ENCODE data around the gene DNM2.
"Not testable (repeated sequence)": the region's sequence is repeated elsewhere in the genome, so short reads cannot be mapped to it uniquely, and the experiment has no call there.

Gene DNM2

DNA sequence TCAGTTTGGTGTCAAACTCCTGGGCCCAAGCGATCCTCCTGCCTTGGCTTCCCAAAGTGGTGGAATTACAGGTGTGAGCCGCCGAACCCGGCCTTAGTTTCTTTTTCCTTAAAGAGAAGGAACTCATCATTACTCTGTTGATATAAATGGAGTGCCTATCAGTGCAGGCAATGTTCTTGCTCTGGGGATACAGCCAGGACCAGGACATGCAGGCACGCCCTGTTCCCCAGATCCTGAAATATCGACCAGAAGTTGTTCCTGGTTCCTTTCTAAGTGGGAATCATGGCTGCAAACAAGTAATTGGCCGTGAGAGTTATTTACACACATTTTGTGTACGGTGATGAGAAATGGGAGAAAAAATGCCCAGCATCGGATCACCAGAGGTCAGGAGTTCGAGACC, 8.4 kb downstream of the DNM2 start:
- no peak for DNase-seq

DNA sequence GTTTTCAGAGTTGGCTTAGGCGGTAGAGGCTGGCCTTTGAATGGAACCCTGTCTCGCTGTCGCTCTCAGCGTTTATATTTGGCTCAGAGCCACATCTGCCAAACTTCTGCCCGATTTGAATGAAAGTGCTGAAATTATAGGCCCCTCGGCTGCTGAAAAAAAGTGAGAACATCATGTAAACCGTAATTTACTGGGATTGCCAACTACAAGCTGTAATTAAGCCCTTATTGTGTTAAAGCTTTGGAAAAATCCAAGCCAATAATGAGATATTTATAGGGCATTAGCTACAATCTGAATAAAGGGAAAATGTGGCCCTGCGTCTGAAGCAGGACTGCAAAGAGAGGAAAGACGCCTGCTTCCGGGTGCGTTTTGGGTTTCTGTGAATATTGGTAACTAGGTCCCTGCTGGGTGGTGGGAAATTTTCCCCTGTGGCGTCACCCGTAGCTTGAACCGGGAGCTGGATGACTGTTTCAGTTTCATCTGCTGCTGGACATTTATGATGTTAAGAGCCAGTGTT, 9.9 kb downstream of the DNM2 start:
- DNase-seq, result no peak

DNA sequence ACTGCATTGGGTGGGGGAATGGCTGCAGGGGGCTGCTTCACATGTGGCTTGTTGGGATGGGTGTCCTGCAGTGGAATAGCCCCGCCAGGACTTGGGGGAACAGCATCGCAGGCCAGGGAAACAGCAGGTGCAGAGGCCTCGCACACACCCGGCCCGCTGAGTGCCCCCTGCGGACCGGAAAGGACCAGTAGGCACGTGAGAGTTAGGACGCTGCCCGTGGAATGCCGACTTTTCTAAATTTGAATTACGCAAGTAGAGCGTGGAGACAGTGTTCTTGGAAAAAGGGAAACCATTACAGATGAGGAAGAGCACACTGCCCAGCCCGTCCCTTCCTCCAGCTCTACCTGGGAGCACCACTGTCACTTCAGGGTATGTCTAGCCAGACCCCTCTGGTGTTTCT, 11.5 kb downstream of the DNM2 start:
- DNase-seq, result no peak

DNA sequence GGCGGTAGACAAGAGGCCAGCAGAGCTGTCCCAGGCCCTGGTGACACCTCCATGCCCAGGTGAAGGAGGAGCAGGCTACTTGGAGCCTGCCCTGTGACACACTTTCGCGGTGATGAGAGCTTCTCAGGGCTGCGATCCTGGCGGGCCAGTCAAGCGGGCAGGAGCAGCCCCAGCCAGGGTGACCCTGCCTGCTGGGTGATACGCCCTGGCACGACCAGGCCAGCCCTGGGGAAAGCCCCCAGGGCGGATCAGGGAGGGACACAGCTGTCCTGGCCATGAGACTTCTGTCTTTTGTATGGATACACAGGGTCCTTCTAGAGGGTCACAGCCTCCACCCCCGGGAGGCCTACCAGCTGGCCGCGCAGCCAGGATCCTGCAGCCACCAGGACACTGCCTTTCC, 13.1 kb downstream of the DNM2 start:
- DNase-seq, result no peak

DNA sequence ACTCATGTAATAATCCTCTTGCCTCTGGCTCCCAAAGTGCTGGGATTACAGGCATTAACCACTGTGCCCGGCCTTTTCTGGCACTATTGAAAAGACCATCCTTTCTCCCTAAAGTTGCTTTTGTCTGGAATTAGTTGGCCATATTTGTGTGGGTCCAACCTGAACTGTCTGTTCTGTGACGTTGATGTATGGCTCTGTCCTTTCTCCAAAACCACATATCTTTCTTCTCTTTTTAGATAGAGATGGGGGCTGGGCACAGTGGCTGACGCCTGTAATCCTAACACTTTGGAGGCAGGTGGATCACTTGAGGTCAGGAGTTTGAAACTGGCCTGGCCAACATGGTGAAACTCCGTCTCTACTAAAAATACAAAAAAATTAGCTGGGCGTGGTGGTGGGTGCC, 17.9 kb downstream of the DNM2 start:
- DNase-seq, result no peak

DNA sequence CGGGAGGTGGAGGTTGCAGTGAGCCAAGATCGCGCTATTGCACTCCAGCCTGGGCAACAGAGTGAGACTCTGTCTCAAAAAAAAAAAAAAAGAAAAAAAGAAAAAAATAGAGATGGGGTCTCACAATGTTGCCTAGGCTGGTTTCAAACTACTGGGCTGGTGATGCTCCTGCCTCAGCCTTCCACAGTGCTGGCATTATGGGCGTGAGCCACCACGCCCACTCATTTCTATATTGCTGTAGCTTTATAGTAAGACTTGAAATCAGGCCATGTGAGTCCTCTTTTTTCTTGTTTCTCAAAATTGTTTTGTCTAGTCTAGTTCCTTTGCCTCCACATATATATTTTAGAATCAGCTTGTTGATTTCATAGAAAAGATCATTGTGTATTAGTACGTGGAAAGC, 18.3 kb downstream of the DNM2 start:
- DNase-seq, result no peak

DNA sequence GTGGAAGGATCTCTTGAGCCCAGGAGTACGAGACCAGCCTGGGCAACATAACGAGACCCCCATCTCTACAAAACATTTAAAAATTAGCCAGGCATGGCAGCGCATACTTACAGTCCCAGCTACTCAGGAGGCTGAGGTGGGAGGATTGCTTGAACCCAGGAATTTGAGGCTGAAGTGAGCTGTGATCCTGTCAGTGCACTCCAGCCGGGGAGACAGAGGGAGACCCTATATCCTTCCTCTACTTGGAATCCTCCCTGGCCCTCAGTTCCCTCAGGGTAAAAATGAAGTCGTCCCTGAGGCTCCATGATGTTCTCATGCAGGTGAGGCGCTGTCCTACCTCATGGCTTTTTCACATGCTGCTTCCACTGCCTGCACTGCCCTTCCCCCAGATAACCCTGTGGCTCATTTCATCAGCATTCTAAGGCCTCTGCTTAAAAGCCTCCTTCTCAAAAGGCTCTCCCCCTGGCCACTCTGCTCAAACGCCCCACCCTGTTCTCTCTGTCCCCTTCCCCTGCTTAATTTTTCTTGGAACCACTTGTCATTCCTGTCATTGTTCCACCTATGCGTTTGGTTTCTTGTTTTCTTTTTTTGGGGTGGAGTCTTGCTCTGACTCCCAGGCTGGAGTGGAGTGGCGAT, 19.2 kb downstream of the DNM2 start:
- DNase-seq, result no peak

DNA sequence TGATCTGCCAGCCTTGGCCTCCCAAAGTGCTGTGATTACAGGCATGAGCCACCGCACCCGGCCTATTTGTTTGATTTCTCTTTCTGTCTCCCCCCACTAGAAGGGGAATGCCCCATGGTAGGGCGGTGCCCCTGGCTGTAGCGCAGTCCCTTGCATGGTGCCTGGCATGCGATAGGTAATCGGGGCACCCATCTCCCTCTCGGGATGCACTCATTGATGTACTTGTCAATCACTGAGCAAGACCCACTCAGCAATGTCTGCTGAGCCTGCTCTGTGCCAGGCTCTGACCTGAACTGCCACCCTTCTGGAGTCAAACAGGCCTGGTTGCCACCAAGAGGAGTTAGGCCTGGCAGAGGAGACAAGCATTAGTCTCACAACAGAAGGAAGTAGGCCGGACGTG, 19.8 kb downstream of the DNM2 start:
- no peak for DNase-seq

DNA sequence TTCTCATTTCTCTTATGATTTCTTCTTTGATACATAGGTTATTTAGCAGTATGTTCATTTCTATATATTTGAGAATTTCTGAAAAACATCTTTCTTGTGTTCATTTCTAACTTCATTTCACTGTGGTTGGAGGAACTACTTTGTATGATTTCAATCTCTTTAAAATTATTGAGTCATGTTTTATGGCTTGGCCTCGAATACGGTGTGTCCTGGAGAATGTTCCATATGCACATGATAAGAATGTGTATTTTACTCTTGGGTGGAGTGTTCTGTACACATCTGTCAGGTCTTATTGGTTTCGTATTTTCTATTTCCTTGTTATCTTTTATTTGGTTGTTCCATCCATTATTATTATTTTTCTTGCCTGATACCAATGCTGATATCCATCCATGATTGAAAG, 22.9 kb downstream of the DNM2 start:
- DNase-seq, result no peak

DNA sequence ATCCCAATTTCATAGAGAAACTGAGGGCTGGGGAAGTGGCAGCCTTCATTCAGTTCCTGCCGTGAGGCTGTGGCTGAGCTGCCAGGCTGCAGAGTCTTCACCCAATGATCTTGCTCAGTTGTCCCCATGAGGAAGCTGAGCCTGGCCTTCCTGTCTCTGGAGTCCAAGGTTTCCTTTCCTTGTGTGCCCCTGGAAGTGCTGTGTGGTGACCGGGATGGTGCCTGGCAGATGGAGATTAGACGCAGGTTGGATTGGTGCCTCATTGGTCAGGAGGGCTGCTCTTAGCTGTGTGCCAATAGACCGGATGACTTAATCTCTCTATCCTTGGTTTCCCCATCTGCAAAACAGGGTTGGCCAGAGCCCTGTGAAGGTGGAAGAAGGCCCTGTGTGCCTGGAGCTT, 24.6 kb downstream of the DNM2 start:
- DNase-seq, result no peak

DNA sequence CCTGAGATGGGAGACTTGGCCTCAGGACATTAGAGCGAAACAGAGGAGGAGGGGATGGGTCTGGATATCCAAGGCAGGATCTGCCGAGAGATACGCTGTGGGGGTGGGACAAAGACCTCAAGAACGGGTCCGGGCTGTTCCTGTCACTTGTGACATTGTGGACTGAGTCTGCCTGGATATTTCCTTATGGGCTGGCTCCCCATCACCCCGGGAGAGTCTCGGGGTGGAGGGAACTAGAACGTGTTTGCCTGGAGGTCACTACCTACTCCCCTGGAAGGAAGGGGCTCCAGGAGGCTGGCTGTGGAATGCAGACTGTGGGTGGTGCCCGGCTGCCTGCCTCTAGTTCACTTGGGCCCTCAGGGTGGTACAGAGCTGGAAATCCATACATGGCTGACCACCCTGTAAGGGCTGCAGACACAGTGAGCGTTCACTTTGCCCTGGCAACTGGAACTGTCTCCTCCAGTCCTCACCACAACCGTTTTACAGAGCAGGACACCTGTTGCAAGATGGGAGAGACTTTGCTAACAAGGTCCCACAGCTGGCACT, 26.4 kb downstream of the DNM2 start:
- DNase-seq, result no peak

DNA sequence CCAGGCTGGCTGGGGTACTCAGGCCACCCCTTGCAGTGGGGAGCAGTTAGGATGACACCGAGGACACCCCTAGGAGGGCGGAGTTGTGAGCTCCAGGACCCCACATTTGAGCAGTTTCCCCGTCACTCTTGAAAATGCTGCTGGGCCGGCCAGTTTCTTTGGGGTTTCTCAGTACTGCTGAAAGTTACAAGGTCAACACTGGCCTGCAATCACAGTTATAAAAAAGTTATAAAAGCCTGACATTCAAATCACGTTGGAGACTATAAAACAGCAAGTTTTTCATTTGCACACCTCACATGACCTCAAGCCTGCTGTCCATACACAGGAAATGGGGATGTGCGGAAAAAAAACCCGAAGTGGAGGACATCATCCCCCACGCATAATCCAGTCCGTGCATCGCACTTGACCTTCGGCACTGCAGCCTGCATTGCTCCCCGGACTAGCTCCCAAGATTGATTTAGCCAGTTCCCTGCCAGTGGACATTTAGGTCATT, 27.0 kb downstream of the DNM2 start:
- DNase-seq, result no peak

DNA sequence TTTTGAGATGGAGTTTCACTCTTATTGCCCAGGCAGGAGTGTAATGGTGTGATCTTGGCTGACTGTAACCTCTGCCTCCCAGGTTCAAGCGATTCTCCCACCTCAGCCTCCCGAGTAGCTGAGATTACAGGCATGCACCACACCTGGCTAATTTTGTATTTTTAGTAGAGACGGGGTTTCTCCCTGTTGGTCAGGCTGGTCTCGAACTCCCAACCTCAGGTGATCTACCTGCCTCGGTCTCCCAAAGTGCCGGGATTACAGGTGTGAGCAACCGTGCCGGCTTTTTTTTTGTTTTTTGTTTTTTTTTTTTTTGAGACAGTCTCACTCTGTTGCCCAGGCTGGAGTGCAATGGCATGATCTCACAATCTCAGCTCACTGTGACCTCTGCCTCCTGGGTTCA, 28.6 kb downstream of the DNM2 start:
- not testable (repeated sequence) for DNase-seq

DNA sequence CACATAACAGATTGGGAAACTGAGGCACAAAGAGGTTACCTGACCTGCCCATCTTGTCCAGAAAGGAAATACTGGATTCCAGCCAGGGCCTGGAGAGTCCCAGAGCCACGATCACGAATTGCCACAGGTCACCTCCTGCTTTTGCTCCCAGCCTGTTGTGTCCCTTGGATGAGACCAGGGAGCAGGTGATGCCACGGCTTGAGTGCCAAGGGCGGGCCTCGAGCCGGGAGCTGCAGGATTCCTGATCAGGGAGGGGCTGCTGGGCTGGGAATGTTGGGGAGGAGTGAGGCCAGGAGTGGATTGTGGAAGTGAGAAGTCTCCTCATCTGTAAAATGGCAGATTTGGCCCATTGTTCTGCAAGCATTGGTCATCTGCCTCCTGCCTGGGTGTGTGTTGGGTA, 29.4 kb downstream of the DNM2 start:
- no peak for DNase-seq

DNA sequence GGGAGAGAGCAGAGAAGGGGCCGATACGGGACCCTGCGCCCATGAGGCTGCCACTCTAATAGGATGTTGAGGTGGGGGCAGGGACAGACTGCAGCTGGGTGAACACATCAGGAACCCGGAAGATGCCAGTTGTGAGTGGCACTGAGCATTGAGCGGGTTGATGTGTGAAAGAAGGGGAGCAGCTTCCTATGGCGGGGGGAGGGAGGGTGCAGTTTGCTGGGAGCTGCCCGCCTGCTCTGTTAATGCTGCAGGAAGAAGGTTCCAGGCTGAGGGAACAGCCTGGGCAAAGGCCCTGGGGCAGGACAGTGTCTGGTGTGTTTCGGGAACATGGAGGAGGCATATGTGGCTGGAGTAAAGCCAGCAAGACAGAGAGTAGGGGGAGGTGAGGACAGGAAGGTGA, 29.8 kb downstream of the DNM2 start:
- DNase-seq, result no peak

DNA sequence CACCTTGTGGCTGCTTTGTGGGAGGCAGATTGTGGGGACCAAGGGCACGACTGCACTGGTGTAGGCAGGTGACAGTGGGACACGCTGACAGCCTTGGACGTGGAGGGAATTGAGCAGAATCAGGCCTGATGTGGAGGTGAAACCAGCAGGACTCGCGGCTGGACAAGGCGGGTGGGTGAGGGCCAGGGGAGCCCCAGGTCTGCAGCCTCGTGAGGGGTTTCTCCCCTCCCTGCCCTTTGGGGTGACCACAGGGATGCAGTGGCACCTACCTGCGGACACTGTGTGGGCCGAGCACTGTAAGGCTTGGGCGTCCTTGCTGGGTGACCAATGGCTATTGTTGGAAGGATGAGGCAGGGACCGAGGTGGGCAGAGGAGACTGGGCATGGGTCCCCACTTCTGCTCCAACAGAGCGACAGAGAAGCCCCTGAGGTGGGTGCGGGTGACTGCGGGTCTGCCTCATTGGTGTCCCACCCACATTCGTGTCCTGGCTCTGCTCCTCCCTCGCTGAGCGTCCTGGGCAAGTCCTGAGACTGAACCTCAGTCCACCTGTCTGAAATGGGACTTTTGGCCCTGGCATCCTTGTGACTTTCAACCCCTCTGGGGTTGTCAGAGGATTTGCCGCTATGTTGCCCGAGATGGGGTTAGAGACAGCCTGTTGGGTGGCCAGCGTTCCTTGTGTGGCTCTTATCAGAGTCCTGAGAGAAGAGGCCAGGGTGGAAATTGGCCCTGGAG, 30.5 kb downstream of the DNM2 start:
- DNase-seq, result no peak

DNA sequence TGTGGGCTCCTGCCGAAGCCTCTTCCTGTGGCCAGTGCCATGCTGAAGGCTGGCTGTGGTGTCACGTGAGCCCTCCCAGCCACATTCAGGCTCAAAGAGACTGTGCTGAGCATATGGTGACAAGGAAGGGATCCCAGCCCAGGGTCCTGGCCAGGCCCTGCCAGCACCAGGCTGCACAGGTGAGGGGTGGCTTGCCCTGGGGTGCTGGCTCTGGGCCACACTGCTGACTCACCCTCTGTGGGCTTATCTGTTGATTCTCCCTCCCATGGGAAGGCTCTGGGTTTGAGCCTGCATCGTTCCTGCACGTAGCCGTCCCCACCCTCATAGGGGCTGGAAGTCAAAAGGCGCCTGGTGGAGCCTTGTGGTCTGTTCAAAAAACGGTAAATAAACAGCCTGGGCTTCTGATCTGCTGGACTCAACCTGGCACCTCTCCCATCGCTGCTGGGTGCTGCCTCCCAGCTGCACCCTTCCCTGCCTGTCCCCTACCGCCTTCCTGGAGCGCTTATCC, 31.1 kb downstream of the DNM2 start:
- no peak for DNase-seq

DNA sequence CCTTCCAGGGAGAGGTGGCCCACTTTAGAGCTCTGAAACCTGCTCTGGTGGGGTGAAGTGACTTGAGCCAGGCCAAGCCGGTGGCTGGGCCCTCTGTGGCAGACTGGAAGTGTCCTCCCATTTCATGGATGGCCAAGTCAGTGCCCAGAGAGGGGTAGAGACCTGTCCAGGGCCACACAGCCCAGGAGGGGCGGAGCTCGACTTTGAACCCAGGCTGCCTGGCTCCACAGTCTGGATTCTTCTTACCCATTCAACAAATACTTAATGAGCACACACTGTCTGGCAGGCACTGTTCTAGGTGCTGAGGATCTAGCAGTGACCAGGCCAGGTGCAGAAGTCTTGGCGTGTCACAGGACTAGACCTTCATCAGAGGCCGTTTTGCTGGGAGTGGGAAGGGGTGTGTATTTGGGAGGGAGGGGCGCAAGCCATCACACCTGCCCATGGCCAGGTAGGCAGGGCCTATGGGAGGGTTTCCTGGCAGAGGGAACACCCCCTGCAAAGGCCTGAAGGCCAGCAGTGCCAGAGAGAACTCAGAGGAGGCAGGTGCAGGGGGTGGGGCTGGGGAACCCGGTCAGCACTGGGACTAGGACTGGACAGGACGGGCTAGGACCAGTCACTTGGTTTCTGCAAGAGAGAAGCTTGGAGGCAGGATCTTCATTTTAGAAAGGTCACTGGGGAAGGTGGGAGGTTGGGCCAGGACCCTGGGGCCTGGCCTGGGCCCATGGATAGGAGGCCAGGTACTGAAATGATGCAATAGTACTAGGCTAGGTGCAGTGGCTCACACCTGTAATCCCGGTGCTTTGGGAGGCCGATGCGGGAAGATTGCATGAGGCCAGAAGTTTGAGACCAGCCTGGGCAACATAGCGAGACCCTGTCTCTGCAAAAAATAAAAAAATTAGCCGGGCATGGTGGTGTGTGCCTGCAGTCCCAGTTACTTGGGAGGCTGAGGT, 31.8 kb downstream of the DNM2 start:
- no peak for DNase-seq

DNA sequence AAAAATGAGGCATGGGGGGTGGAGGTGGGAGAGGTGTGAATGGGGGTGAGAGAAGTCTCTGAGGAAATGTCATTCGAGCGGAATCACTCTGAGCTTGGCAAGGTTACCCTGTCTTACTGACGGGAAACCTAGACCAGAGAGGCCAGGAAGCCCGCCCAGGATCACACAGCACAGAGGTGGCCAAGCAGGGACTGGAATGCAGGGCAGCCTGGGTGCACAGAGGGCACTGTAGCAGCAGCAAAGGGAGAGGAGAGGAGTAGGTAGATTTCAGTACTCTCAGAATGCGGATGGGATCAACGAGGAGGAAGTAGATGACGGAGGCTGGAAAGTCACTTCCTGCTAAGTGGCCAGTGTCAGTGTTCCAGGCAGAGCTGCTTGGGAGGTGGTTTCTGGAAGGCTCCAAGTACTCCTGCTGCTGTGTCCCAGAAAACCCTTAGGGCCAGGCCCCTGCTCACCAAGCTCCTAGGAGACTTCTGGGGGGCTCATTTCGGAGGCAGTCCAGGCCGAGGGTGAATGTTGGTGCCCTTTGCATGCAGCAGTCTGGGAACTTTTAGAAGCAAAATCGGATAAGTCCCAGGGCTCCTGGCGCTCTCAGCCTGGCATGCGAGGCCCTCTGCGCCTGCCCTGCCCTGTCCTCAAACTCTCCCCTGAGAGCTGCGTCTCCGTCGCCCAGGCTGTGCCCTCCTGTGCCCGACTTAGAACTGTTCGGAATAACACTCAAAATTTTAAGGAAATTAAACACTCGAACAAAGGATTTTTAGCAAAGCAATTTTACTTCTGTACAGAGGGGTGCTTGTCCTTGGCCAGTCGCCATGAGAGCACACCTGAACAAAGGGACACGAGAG, 33.5 kb downstream of the DNM2 start:
- no peak for DNase-seq

DNA sequence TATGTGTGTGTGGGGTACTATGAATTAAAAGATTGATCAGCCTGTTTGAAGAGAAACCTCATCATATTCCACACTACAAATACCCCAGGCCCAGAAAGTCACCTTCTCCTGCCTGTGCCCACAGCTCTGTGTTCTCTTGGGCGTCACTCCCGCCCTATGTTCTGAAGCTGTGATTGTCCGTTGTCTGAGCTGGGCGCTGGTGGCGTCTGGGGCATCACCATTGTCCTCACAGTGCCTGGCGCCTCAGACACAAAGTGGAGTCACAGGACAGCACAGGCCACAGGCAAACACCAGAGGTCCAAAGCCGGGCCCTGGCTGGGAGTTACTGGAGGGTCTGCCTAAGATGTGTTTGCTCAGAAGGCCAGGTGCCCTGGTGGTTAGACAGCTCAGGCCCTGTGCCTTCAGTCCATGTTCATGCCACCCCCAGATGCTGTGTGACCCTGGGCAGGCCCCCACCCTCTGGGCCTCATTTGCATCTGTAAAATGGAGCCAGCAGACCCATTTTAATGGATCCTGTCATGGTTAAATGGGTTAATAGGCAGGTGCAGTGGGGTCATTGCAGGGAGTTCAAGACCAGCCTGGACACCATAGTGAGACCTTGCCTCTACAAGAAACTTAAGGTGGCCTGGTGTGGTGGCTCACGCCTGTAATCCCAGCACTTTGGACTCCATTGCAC, 34.5 kb downstream of the DNM2 start:
- DNase-seq, result no peak
